NCI-H460 (cell line): Measurements from ENCODE around the gene SEMA3F. TPM values are rescaled to one million over a fixed set of nuclear protein-coding genes. Genes with fewer than 3 reads are reported as not detected.

ENCODE experiments used
- DNase-seq: peaks from one replicate; pipeline ENCODE4 v3.0.0-alpha.2; 2016; ENCODE audit warnings: low read depth; ENCODE audit errors: extremely low read depth
- total RNA-seq: library from RNA; depleted of rRNA; stranded (reverse); fragments of >200 nt; shearing (Covaris generic); gene quantifications from 2 replicates; pipeline ENCODE4 v1.2.3, GENCODE V29; 2014

The SEMA3F gene
- total RNA-seq, 1 experiment from 2014 or later, result 5.4 TPM

- no peak for DNase-seq
Observed at GRCh38 chr3:50190936-50191660, 36.0 kb downstream of the SEMA3F start, which contains the start of gene GNAT1. Gene GNAT1, plus strand, starts transcription at chr3:50191610. Its CDS starts 116 bp downstream, at chr3:50191726.

DNA sequence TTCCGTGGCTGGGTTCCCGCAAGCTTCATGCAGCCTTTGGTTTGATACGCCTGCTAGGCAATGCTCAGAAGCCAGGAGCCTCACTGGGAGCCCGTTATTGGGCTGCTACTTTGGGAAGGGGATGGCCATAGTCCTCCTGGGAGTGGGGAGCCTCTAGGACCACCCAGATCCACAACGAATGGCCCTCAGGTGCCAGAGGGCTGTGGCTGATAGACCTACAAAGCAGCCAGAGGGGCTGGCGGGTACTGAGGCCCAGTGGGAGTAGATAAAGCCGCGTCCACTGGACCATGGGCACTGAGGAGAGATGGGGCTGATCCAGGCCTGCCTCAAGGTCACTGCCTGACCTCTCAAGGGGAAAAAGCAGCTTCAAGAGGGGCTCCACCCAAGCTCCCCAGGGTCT lies 37.0 kb downstream of the SEMA3F start:
- no peak for DNase-seq

- DNase-seq, result peak; percentile 37
Observed at GRCh38 chr3:50192689-50193141, 37.6 kb downstream of the SEMA3F start.

DNA sequence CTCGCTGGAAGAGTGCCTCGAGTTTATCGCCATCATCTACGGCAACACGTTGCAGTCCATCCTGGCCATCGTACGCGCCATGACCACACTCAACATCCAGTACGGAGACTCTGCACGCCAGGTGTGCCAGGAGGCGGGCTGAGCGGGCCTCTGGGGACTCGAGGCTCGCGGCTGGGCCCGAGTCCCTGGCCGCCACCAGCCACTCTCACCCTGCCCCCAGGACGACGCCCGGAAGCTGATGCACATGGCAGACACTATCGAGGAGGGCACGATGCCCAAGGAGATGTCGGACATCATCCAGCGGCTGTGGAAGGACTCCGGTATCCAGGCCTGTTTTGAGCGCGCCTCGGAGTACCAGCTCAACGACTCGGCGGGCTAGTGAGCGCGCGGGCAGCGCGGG lies 38.2 kb downstream of the SEMA3F start:
- DNase-seq, result no peak

DNA sequence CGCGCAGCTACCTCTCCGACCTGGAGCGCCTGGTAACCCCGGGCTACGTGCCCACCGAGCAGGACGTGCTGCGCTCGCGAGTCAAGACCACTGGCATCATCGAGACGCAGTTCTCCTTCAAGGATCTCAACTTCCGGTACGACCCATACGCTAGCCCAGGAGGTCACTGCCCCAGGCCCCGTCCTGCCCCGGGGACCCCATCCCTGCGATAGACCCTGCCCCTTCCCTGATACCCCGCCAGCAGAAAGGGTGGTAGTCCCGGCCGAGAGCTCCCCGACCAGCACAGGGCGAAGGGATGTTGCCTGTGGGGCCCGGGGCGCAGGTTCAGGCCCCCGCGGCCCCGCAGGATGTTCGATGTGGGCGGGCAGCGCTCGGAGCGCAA lies 38.6 kb downstream of the SEMA3F start:
- no peak for DNase-seq

GRCh38 chr3:50194128-50194902 lies 39.2 kb downstream of the SEMA3F start:
- no peak for DNase-seq

DNA sequence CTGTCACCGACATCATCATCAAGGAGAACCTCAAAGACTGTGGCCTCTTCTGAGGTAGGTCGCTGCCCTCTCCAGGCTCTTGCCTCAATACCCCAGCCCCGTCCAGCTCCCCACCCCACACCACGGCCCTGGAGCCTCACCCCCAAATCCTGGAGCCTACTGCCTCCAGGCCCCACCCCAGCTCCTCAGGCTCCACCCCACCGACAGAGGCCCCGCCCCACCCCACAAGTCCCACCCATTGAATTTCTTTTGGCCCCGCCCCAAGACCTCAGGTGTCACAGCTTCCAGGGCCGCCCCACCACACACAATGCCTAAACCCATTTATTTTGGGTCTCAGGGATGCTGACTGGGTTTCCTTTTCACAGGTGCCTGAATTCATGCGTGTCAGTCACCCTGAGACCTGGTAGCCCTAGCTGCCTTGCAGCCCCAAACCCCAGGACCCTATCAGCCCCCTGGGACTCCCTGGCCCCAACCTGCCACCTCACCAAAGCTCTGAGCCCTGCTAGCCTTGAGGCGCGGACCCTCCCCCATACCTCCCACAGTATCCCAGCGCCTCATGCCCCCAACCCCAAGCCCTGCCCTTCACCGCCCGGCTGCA lies 39.9 kb downstream of the SEMA3F start:
- no peak for DNase-seq

DNA sequence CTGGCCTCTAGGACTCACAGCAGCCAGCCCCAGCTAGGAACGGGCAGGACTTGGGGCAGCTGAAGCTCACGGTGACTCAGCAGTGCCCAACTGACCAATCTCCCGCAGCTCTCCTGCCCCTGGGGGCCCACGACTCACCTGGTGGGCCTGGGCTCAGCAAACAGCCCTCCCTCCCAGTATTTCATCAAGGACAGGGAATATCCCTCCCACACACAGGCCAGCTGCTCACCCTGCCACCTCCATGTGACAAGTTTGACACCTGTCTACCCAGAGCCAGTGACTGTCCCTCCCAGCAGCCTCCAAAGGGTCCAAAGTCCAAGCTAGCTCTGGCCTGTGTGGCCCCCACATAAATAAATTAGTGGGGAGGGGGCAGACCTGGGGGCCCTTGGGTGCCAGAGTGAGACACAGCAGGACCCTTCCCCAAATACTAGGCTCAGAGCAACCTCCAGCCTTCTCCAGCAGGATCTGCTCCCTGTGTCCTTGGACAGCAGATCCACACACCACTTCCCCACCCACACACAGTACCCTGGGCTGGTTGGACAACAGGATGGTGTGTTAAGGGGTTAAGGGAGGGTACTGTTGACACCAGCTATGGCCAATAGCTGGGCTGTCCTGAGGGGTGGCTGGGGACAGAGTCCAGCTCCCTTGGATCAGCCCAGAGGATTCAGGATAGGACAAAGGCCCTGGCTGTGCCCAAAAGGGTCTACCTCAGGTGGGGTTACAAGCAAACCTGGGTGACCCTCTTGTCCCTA lies 40.6 kb downstream of the SEMA3F start:
- no peak for DNase-seq

DNA sequence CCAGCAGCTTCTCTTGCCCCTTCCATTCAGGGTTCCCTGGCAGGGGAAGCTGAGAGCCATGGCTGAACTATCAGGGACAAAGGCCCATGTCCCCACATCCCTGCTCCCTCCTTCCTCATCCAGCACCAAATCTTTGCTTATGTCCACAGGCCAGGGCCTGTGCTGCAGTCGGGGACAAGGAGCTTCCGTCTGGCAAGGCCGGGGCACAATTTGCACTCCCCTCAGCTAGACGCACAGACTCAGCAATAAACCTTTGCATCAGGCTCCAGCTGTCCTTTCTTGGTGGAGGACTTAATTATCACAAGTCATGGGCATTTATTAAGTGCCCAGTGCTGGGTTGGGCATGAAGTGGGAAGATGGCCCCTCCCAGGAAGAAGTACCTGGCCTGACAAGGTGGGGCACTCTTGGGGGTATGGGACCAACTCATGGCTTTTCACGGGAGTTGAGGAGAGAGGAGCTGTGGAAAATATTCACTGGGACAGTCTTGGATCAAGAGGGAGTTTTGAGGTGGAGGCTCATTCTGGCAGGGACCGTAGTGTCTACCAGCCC lies 41.2 kb downstream of the SEMA3F start:
- no peak for DNase-seq

- no peak for DNase-seq
Observed at GRCh38 chr3:50201573-50202315, 46.6 kb downstream of the SEMA3F start.

GRCh38 chr3:50202353-50203112 lies 47.4 kb downstream of the SEMA3F start:
- no peak for DNase-seq

DNA sequence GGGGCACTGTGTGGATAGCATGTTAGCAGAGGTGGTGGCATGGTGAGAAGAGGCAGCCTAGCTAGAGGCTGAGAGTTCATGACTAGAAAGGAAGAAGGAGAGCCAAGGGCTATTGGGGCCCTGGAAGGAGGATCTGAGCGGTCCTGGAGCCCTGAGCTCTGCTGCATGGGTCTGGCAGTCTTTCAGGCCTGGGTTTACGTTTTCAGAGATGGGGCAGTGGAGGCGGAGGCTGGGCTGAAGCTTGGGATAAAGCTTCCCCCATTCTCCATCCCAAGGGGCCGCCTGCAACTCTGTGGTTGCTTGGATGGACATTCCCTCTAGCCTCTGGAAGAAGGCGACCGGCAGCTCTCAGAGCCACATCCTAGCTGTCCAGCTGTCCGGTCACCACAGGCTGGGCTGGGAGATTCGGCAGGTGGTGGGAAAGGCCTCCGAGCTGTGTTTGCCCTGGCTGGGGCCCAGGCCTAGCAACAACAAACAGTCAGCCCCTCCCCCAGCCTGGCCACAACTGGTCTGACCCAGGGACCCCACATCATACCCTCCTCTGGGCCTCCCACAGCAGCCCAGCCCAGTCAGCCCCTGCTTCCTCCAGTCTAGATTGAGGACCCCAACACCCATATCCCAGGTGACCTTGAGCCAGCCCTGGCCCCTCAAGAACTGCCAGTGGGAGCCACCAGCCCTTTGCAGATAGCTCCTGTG lies 48.1 kb downstream of the SEMA3F start:
- no peak for DNase-seq

DNA sequence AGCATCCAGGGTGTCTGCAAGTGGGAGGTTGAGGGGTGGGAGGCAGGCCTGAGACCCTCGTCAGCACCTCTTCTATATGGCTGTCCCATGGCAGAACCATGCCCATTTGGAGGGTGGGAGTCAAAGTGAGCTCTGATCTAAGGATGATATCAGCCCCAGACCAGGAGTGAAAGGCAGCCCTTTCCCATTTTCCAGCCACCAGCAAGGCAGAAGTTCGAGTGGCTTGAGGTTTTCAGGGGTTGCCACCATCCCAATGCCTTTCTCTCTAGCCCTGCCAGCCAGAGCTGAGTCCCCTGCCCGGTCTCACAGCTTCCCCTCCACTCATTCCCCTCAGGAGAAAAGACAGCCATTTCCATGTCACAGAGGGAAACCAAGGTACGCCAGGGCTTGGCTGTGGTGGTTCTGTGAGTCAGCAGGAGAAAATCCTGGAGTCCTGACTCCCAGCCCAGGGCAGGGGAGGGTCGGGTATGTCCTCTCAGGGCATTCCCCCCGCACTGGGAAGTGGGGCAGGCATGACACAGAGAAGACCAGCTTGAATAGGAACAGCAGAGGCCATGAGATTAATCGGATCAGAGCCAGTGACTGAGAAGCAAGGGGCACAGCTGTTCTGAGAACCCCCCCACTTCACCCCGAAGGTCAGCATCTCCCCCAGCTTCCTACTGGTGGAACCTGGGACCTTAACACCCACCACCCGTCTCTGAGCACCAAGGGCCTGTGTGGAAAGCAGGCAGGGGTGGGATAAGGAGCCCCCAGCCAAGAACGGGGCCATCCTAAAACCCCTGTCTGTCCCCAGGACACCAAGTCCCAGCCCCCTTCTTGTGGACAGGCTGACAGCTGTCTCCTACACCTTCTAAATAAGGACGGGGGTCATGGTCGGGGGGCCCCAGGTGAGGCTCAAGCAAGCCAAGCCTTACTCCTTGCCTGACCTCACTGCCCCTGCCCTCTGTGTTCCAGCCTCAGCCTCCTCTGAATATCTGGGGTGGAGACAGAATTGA lies 49.0 kb downstream of the SEMA3F start:
- no peak for DNase-seq

DNA sequence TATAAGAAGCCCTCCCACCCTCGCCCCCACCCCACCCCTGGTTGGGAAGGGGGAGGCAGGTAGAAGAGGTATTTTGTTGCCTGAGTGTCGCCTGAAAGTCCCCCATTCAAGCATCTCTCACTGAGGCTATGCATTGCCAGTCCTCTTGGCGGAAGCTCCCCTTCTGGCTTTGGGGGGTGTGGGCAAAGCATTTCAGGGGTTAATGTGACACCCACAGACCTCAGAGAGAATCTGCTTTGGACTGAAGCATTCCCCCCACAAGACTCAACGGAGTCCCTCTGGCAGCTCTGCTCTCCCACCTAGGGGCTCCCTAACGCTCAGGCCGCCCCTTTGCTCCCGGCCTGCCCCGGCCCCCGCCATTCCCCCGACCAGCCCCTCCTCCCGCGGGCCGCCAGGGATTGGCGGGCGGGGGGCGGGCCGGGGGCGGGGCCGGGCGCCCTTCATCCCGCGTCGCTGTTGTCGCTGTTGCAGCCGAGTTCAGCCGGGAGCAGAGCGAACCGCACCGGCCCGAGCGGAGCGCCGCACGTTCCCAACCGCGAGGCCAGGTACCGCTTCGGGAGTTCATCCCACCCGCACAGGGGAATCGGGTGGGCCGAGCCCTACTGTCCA lies 49.8 kb downstream of the SEMA3F start, which contains the start of gene SLC38A3:
SLC38A3 (plus strand) TSS at position 468 of the 609 bp plus-strand sequence. CDS start 8,929 bp downstream, outside the sequence.
- no peak for DNase-seq

- DNase-seq, result no peak
Observed at GRCh38 chr3:50205413-50206276, 50.5 kb downstream of the SEMA3F start.
